T-cell (primary cell): ENCODE results near the gene ARHGEF17. TPM values are rescaled to one million over a fixed set of nuclear protein-coding genes. Genes with fewer than 3 reads are reported as not detected.

Source experiments
- ATAC-seq, 4 experiments: fragments of 200-7000 bp in 3 of 4; fragments of 150-1000 bp in 1 of 4; cut with Tn5 transposase; replicated peaks in 1 of 4; 1 replicate in 3 of 4; 2 replicates in 1 of 4; pipeline ENCODE4 v1.10.0; 2021; ENCODE audit warnings: moderate library complexity in 3 of 4, mild to moderate bottlenecking in 2 of 4, moderate number of reproducible peaks in 1 of 4
- CTCF ChIA-PET, 2 donors: fragments of 300-600 bp; sonication (Branson Sonifier 250); formaldehyde crosslinking; loops; one replicate each; lab custom pipeline; 2022; ENCODE audit warnings: antibody characterized with exemption in 2 of 2; lab: Charles Lee
- POLR2A ChIA-PET, 2 donors: fragments of 300-600 bp; sonication (Branson Sonifier 250); formaldehyde crosslinking; loops; one replicate each; lab custom pipeline; 2022; ENCODE audit warnings: antibody characterized with exemption in 2 of 2; lab: Charles Lee
- DNase-seq, 35 experiments: peaks; one replicate each; pipeline versions ENCODE4 v3.0.0 to v3.0.0-alpha.2; 2013 to 2023
- H3K27ac ChIP-seq: one replicate; pipeline ENCODE4 v1.5.1; 2013; ENCODE audit warnings: low read length
- H3K27me3 ChIP-seq, 2 experiments: replicated peaks in 1 of 2; 1 replicate in 1 of 2; 2 replicates in 1 of 2; pipeline versions ENCODE4 v1.6.1 to v1.7.0; 2013; ENCODE audit warnings: low read length in 1 of 2, mixed read lengths in 1 of 2; ENCODE audit not compliant: control insufficient read depth in 2 of 2, insufficient read depth in 2 of 2; ENCODE audit errors: extremely low read depth in 1 of 2
- H3K36me3 ChIP-seq, 2 donors: 1 replicate in 1 of 2; 2 replicates in 1 of 2; pipeline versions ENCODE4 v1.6.1 to v1.7.0; 2013; ENCODE audit warnings: low read length in 1 of 2; ENCODE audit not compliant: control insufficient read depth in 2 of 2, insufficient read depth in 1 of 2; ENCODE audit errors: extremely low read depth in 1 of 2
- H3K4me1 ChIP-seq, 2 experiments: 1 replicate in 1 of 2; 2 replicates in 1 of 2; pipeline versions ENCODE4 v1.6.1 to v1.7.0; 2013; ENCODE audit warnings: low read length in 2 of 2, mixed read lengths in 1 of 2; ENCODE audit not compliant: insufficient read depth in 2 of 2, control insufficient read depth in 1 of 2; ENCODE audit errors: extremely low read depth in 1 of 2
- H3K4me3 ChIP-seq, 2 donors: 1 replicate in 1 of 2; 2 replicates in 1 of 2; pipeline versions ENCODE4 v1.5.1 to v1.7.0; 2013; ENCODE audit warnings: mild to moderate bottlenecking in 2 of 2, low read length in 1 of 2, moderate library complexity in 1 of 2; ENCODE audit not compliant: control insufficient read depth in 1 of 2; ENCODE audit errors: extremely low read depth in 1 of 2
- H3K9me3 ChIP-seq: 2 replicates; pipeline ENCODE4 v1.7.0; 2013
- H3K27ac Mint-ChIP-seq, 2 donors: one replicate each; pipeline ENCODE4 v1.8.0; 2020 to 2021; ENCODE audit warnings: mild to moderate bottlenecking in 2 of 2, mixed read lengths in 2 of 2
- H3K27me3 Mint-ChIP-seq, 2 donors: one replicate each; pipeline ENCODE4 v1.8.0; 2021 to 2022; ENCODE audit warnings: mixed read lengths in 2 of 2
- H3K36me3 Mint-ChIP-seq: one replicate; pipeline ENCODE4 v1.8.0; 2021; ENCODE audit warnings: mixed read lengths
- H3K4me1 Mint-ChIP-seq, 3 donors: one replicate each; pipeline ENCODE4 v1.8.0; 2020 to 2022; ENCODE audit warnings: mixed read lengths in 3 of 3, mild to moderate bottlenecking in 1 of 3
- H3K4me3 Mint-ChIP-seq, 3 donors: one replicate each; pipeline ENCODE4 v1.8.0; 2020 to 2022; ENCODE audit warnings: mild to moderate bottlenecking in 3 of 3, mixed read lengths in 3 of 3, moderate library complexity in 3 of 3
- H3K9me3 Mint-ChIP-seq, 3 donors: one replicate each; pipeline ENCODE4 v1.8.0; 2020 to 2022; ENCODE audit warnings: mixed read lengths in 3 of 3
- WGBS: methylation state at CpG from one replicate; pipeline ENCODE4 v1.1.5; 2013; ENCODE audit warnings: missing lambda C conversion rate; ENCODE audit not compliant: insufficient coverage; 5-methylcytosine and 5-hydroxymethylcytosine counted together
- total RNA-seq, 35 experiments: library from RNA in 6 of 35; stranded (reverse) in 6 of 35; fragments of 120-200 nt in 1 of 35; gene quantifications; one replicate each; pipeline versions ENCODE4 v1.2.1 to v1.2.4 and lab custom pipeline; 2013 to 2026

ARHGEF17 gene
- total RNA-seq, 5 donors from 2014 or later (not counting 1 experiment from before 2014, with no cell fraction given) = 0.23 to 1.0 (median 0.49) TPM

GRCh38 chr11:73382747-73383146 lies 74.7 kb downstream of the ARHGEF17 start:
- no peak for DNase-seq
- H3K36me3 ChIP-seq = no peaks in the 10 kb centered on the region
- no peaks in the 10 kb centered on the region for H3K9me3 Mint-ChIP-seq
- CTCF ChIA-PET = no interaction called here
- no peaks in the 10 kb centered on the region for H3K27me3 Mint-ChIP-seq
- no peaks in the 10 kb centered on the region for H3K36me3 Mint-ChIP-seq
- WGBS = 43% methylated on average over 1 of the region's 3 CpGs
- peak overlapping the region in 1 of 2 donors; percentile 82 for H3K27ac Mint-ChIP-seq
- H3K9me3 ChIP-seq = no peaks in the 10 kb centered on the region
- no peak overlapping the region for H3K4me3 ChIP-seq
- peaks cover 78 to 90% (median 78%) of the 10 kb centered on the region in 3 donors for H3K4me1 Mint-ChIP-seq
- ATAC-seq = peak in 1 of 4 experiments; percentile 3
- H3K27ac ChIP-seq = no peak overlapping the region
- no peak overlapping the region for H3K4me3 Mint-ChIP-seq
- H3K27me3 ChIP-seq = no peaks in the 10 kb centered on the region
- peaks cover 19 to 69% of the 10 kb centered on the region in 2 experiments for H3K4me1 ChIP-seq
- POLR2A ChIA-PET = interaction anchor here in 1 of 2 donors (0.6 kb wide), 1 partner anchor 16 kb away, joined by 6 read pairs; no protein-coding TSS in a partner anchor

GRCh38 chr11:73383249-73384124 lies 75.4 kb downstream of the ARHGEF17 start:
- Histone ChIP-seq H3K36me3 (no peaks in the 10 kb centered on the region), H3K4me1 (peaks cover 19 to 66% of the 10 kb centered on the region in 2 experiments), H3K4me3 (no peak overlapping the region), H3K27me3 (no peaks in the 10 kb centered on the region), H3K9me3 (no peaks in the 10 kb centered on the region), H3K27ac (no peak overlapping the region)
- Mint-ChIP-seq H3K9me3 (no peaks in the 10 kb centered on the region), H3K4me3 (no peak overlapping the region), H3K27me3 (no peaks in the 10 kb centered on the region), H3K27ac (peak overlapping the region; percentile 53 to 82), H3K36me3 (no peaks in the 10 kb centered on the region), H3K4me1 (peaks cover 75 to 89% (median 77%) of the 10 kb centered on the region in 3 donors)
- ChIA-PET POLR2A (interaction anchor here in 1 of 2 donors (0.6 kb wide), 1 partner anchor 16 kb away, joined by 6 read pairs; no protein-coding TSS in a partner anchor), CTCF (interaction anchor here (0.5 to 1.0 kb wide), 3 partner anchors 10 to 33 kb away, joined by 3 read pairs; no protein-coding TSS in a partner anchor)
- WGBS = 87% methylated on average over 8 of the region's 9 CpGs
- DNase-seq (no peak), ATAC-seq (no peak)

DNA sequence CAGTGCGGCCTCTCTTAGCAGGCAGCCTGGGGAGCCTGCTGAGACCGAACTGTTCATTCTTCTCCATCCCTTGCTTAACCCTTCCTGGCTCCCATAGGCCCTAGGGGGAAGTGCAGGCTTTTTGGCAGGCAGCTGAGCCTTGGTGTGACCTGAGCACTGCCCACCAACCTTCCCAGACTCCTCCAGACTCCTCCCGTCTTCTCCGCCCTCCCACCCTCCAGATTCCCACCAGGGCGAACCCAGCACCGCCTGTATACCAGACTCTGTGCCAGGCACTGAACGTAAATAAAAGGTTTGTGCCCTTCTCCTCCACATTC lies 76.0 kb downstream of the ARHGEF17 start:
- peaks cover 19 to 66% of the 10 kb centered on the region in 2 experiments for H3K4me1 ChIP-seq
- POLR2A ChIA-PET = no interaction called here

GRCh38 chr11:73384531-73384871 lies 76.4 kb downstream of the ARHGEF17 start:
- Mint-ChIP-seq H3K27ac (peak overlapping the region; percentile 78 to 82), H3K4me3 (peak overlapping the region in 1 of 3 donors; percentile 65), H3K4me1 (peaks cover 70 to 82% (median 76%) of the 10 kb centered on the region in 3 donors), H3K9me3 (no peaks in the 10 kb centered on the region), H3K27me3 (no peaks in the 10 kb centered on the region), H3K36me3 (no peaks in the 10 kb centered on the region)
- H3K4me3 ChIP-seq = no peak overlapping the region
- CTCF ChIA-PET = interaction anchor here (0.9 to 1.6 kb wide), 3 partner anchors 9 to 33 kb away, joined by 3 to 6 read pairs (median 6); no protein-coding TSS in a partner anchor
- peaks cover 19 to 66% of the 10 kb centered on the region in 2 experiments for H3K4me1 ChIP-seq
- peak in 2 of 4 experiments; percentile 3 to 4 for ATAC-seq
- peak overlapping the region; percentile 38 for H3K27ac ChIP-seq
- H3K9me3 ChIP-seq = no peaks in the 10 kb centered on the region
- no peaks in the 10 kb centered on the region for H3K27me3 ChIP-seq
- DNase-seq = no peak
- peaks cover under 1 to 3% of the 10 kb centered on the region in 2 donors for H3K36me3 ChIP-seq
- POLR2A ChIA-PET = interaction anchor here in 1 of 2 donors (0.6 kb wide), 1 partner anchor 521 kb away, joined by 3 read pairs; no protein-coding TSS in a partner anchor
- WGBS = 71% methylated on average over 1 of the region's 4 CpGs

More for the DNA sequence above, 76.0 kb downstream of the ARHGEF17 start:
- ATAC-seq (no peak), DNase-seq (no peak)
- Histone ChIP-seq H3K27ac (no peak overlapping the region), H3K27me3 (no peaks in the 10 kb centered on the region), H3K4me3 (no peak overlapping the region), H3K9me3 (no peaks in the 10 kb centered on the region), H3K36me3 (peaks cover 0 to 2% of the 10 kb centered on the region in 2 donors)
- no peaks in the 10 kb centered on the region for H3K9me3 Mint-ChIP-seq
- H3K36me3 Mint-ChIP-seq = no peaks in the 10 kb centered on the region
- CTCF ChIA-PET = interaction anchor here (1.0 to 1.6 kb wide), 3 partner anchors 10 to 33 kb away, joined by 3 to 6 read pairs (median 6); no protein-coding TSS in a partner anchor
- 93% methylated on average over 2 of the region's 7 CpGs for WGBS
- H3K27me3 Mint-ChIP-seq = no peaks in the 10 kb centered on the region
- peak overlapping the region in 1 of 2 donors; percentile 82 for H3K27ac Mint-ChIP-seq
- H3K4me3 Mint-ChIP-seq = peak overlapping the region in 1 of 3 donors; percentile 65
- H3K4me1 Mint-ChIP-seq = peaks cover 72 to 83% (median 73%) of the 10 kb centered on the region in 3 donors

GRCh38 chr11:73384872-73385689 lies 77.0 kb downstream of the ARHGEF17 start:
- peak; percentile 17 to 62 (median 21) for ATAC-seq
- Mint-ChIP-seq H3K27ac (peak overlapping the region; percentile 78 to 82), H3K9me3 (no peaks in the 10 kb centered on the region), H3K36me3 (peaks cover 2% of the 10 kb centered on the region), H3K27me3 (no peaks in the 10 kb centered on the region), H3K4me1 (peaks cover 68 to 79% (median 75%) of the 10 kb centered on the region in 3 donors), H3K4me3 (peak overlapping the region in 1 of 3 donors; percentile 65)
- Histone ChIP-seq H3K27me3 (no peaks in the 10 kb centered on the region), H3K27ac (peak overlapping the region; percentile 38), H3K4me3 (peak overlapping the region in 1 of 2 donors; percentile 2), H3K36me3 (peaks cover 2 to 3% of the 10 kb centered on the region in 2 donors), H3K4me1 (peaks cover 19 to 65% of the 10 kb centered on the region in 2 experiments), H3K9me3 (no peaks in the 10 kb centered on the region)
- peak in 21 of 35 experiments; percentile 16 to 65 (median 31) for DNase-seq
- whole genome bisulfite sequencing = 25% methylated on average over 17 of the region's 21 CpGs
- CTCF ChIA-PET = interaction anchor here (0.9 to 1.6 kb wide), 3 partner anchors 8 to 34 kb away, joined by 3 to 6 read pairs (median 6); no protein-coding TSS in a partner anchor
- POLR2A ChIA-PET = interaction anchor here in 1 of 2 donors (0.6 kb wide), 1 partner anchor 521 kb away, joined by 3 read pairs; no protein-coding TSS in a partner anchor
